ENCODE measurements around the gene KRTAP4-1.
"Not testable (repeated sequence)": the region's sequence is repeated elsewhere in the genome, so short reads cannot be mapped to it uniquely, and the experiment has no call there.

- TF ChIP-seq, protein P1, sequence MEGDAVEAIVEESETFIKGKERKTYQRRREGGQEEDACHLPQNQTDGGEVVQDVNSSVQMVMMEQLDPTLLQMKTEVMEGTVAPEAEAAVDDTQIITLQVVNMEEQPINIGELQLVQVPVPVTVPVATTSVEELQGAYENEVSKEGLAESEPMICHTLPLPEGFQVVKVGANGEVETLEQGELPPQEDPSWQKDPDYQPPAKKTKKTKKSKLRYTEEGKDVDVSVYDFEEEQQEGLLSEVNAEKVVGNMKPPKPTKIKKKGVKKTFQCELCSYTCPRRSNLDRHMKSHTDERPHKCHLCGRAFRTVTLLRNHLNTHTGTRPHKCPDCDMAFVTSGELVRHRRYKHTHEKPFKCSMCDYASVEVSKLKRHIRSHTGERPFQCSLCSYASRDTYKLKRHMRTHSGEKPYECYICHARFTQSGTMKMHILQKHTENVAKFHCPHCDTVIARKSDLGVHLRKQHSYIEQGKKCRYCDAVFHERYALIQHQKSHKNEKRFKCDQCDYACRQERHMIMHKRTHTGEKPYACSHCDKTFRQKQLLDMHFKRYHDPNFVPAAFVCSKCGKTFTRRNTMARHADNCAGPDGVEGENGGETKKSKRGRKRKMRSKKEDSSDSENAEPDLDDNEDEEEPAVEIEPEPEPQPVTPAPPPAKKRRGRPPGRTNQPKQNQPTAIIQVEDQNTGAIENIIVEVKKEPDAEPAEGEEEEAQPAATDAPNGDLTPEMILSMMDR (IDR thresholded peaks at IDR 0.05; ENCODE audit: low read depth, low read length, poor library complexity, severe bottlenecking): not testable (repeated sequence)
- not testable (repeated sequence) for TF ChIP-seq EZH2phosphoT487 (IDR thresholded peaks at IDR 0.05; ENCODE audit: borderline replicate concordance, low read length)
Observed at GRCh38 chr17:41189837-41190318, 5.2 kb upstream of the KRTAP4-1 start, which contains the start of gene KRTAP9-1.

All from DOHH2 (cell line).